ENCODE data around the gene SPATA13. TPM values are rescaled to one million over a fixed set of nuclear protein-coding genes. Genes with fewer than 3 reads are reported as not detected.

SPATA13 gene
- total RNA-seq, 1 experiment from 2014 or later: 14.1 TPM

- DNase-seq: no peak
- no peak overlapping the region for H3T11ph ChIP-seq (ENCODE audit: low read length)
- H3K23me2 ChIP-seq (ENCODE audit: insufficient read length, low read depth, low read length, poor library complexity, severe bottlenecking): no peaks in the 10 kb centered on the region
- no peak overlapping the region for H3K9ac ChIP-seq (ENCODE audit: extremely low read depth, insufficient read length, low read length)
- no peak overlapping the region for H3K4me2 ChIP-seq (ENCODE audit: insufficient read depth, insufficient read length, low read length)
- no peak overlapping the region for H3K23ac ChIP-seq (ENCODE audit: insufficient read length, low read depth, low read length)
- no peaks in the 10 kb centered on the region for H3K79me2 ChIP-seq (ENCODE audit: insufficient read depth, low read length)
- no peaks in the 10 kb centered on the region for H3K4me1 ChIP-seq (ENCODE audit: insufficient read depth, low read length)
- Mint-ChIP-seq H3K4me3 (no peak overlapping the region), H3K27me3 (ENCODE audit: low read depth) (no peaks in the 10 kb centered on the region; the same call in 1 of the 2 replicates), H3K9me3 (no peaks in the 10 kb centered on the region), H3K36me3 (ENCODE audit: insufficient read depth in 1 of 3, low read depth in 3 of 3) (no peaks in the 10 kb centered on the region; a peak in 2 of 7 replicates), H3K4me1 (peaks cover 6 to 19% of the 10 kb centered on the region in 2 experiments), H3K27ac (no peak overlapping the region)
- no peaks in the 10 kb centered on the region for H3K27me3 ChIP-seq (ENCODE audit: insufficient read depth, low read length)
- H3K56ac ChIP-seq (ENCODE audit: insufficient read length, low read depth, low read length): no peak overlapping the region
- no peaks in the 10 kb centered on the region for H4K20me1 ChIP-seq (ENCODE audit: control insufficient read depth, insufficient read depth, insufficient read length)
- H2BK15ac ChIP-seq (ENCODE audit: low read depth, low read length): no peak overlapping the region
- H3K79me1 ChIP-seq (ENCODE audit: insufficient read depth, low read depth, low read length, poor library complexity, severe bottlenecking): no peaks in the 10 kb centered on the region
- no peak overlapping the region for H2AK5ac ChIP-seq (ENCODE audit: insufficient read length, low read length)
- no peak overlapping the region for H2BK120ac ChIP-seq (ENCODE audit: low read depth, low read length, poor library complexity, severe bottlenecking)
- H3K18ac ChIP-seq (ENCODE audit: insufficient read length, low read depth, low read length): no peak overlapping the region
- no peak overlapping the region for H2AFZ ChIP-seq (ENCODE audit: low read length)
- H4K91ac ChIP-seq (ENCODE audit: insufficient read length, low read depth, low read length): no peak overlapping the region
- no peak overlapping the region for H3K14ac ChIP-seq (ENCODE audit: insufficient read depth, low read length)
- no peak overlapping the region for H3K4ac ChIP-seq (ENCODE audit: low read depth, low read length)
- no peak overlapping the region for H2BK5ac ChIP-seq (ENCODE audit: insufficient read length, low read length)
- no peak overlapping the region for H4K8ac ChIP-seq (replicated peaks; ENCODE audit: insufficient read length, low read depth, low read length)
- H3K9me3 ChIP-seq (ENCODE audit: control insufficient read depth, low read depth, low read length): no peaks in the 10 kb centered on the region
- no peak overlapping the region for H4K5ac ChIP-seq (ENCODE audit: insufficient read length, low read depth, low read length)
- no peak overlapping the region for H2BK12ac ChIP-seq (ENCODE audit: insufficient read length, low read depth, low read length)
- TF ChIP-seq CTCF (conservative IDR thresholded peaks at IDR 0.05): no peak
- H3K27ac ChIP-seq (ENCODE audit: insufficient read length, low read depth, low read length): no peak overlapping the region
- no peak overlapping the region for H2BK20ac ChIP-seq (ENCODE audit: low read depth, low read length, poor library complexity, severe bottlenecking)
Observed at GRCh38 chr13:24275041-24275440, 114.5 kb downstream of the SPATA13 start.

All from H9 (cell line).